Measurements from ENCODE around the gene GDAP1L1. TPM values are rescaled to one million over a fixed set of nuclear protein-coding genes. Genes with fewer than 3 reads are reported as not detected.
"Not testable (repeated sequence)": the region's sequence is repeated elsewhere in the genome, so short reads cannot be mapped to it uniquely, and the experiment has no call there.

The GDAP1L1 gene
- total RNA-seq, 6 experiments from 2014 or later = not detected

GRCh38 chr20:44224637-44225036 is 22.5 kb upstream of the GDAP1L1 start:
- DNase-seq (no peak), ATAC-seq (no peak)
- Histone ChIP-seq H3K9me3 (no peaks in the 10 kb centered on the region), H3K36me3 (no peaks in the 10 kb centered on the region), H3K27ac (no peak overlapping the region), H3K27me3 (no peaks in the 10 kb centered on the region), H3K4me1 (no peaks in the 10 kb centered on the region), H3K4me3 (no peak overlapping the region)
- no peak for TF ChIP-seq CTCF (IDR thresholded peaks at IDR 0.05)
- TF ChIP-seq POLR2A (IDR thresholded peaks at IDR 0.05) = no peak
- intact Hi-C loops (cut with DNase I) = loop anchor here in 1 of 2 donors (10.0 kb wide), 1 partner anchor 80 kb away; no protein-coding TSS in a partner anchor
- WGBS (ENCODE audit: insufficient coverage, low coverage, low lambda C conversion rate, missing lambda C conversion rate) = 85% methylated on average over 5 of the region's 5 CpGs

GRCh38 chr20:44228465-44229258 is 18.4 kb upstream of the GDAP1L1 start:
- Histone ChIP-seq H3K27ac (no peak overlapping the region), H3K4me3 (no peak overlapping the region), H3K27me3 (no peaks in the 10 kb centered on the region), H3K36me3 (no peaks in the 10 kb centered on the region), H3K9me3 (no peaks in the 10 kb centered on the region), H3K4me1 (no peaks in the 10 kb centered on the region)
- TF ChIP-seq CTCF (IDR thresholded peaks at IDR 0.05) = no peak
- TF ChIP-seq POLR2A (IDR thresholded peaks at IDR 0.05) = no peak
- no peak for ATAC-seq
- intact Hi-C loops (cut with DNase I) = loop anchor here in 1 of 2 donors (10.0 kb wide), 1 partner anchor 76 kb away; no protein-coding TSS in a partner anchor
- no peak for DNase-seq
- WGBS (ENCODE audit: insufficient coverage, low coverage, low lambda C conversion rate, missing lambda C conversion rate) = 63% methylated on average over 8 of the region's 17 CpGs

GRCh38 chr20:44231193-44231592 is 15.9 kb upstream of the GDAP1L1 start:
- Histone ChIP-seq H3K4me3 (no peak overlapping the region), H3K36me3 (no peaks in the 10 kb centered on the region), H3K27me3 (no peaks in the 10 kb centered on the region), H3K4me1 (no peaks in the 10 kb centered on the region), H3K27ac (no peak overlapping the region), H3K9me3 (no peaks in the 10 kb centered on the region)
- no peak for ATAC-seq
- intact Hi-C loops (cut with DNase I) = no loop called here
- WGBS (ENCODE audit: insufficient coverage, low coverage, low lambda C conversion rate, missing lambda C conversion rate) = no CpG with 5 or more reads among the region's 7 CpGs
- TF ChIP-seq POLR2A (IDR thresholded peaks at IDR 0.05) (no peak), CTCF (IDR thresholded peaks at IDR 0.05) (no peak)
- DNase-seq = no peak

GRCh38 chr20:44231713-44232468 is 15.2 kb upstream of the GDAP1L1 start:
- TF ChIP-seq POLR2A (IDR thresholded peaks at IDR 0.05) = no peak
- TF ChIP-seq CTCF (IDR thresholded peaks at IDR 0.05) = no peak
- no peak for ATAC-seq
- intact Hi-C loops (cut with DNase I) = no loop called here
- Histone ChIP-seq H3K36me3 (no peaks in the 10 kb centered on the region), H3K9me3 (no peaks in the 10 kb centered on the region), H3K27ac (no peak overlapping the region), H3K27me3 (no peaks in the 10 kb centered on the region), H3K4me3 (no peak overlapping the region), H3K4me1 (no peaks in the 10 kb centered on the region)
- no peak for DNase-seq
- 91% methylated on average over 9 of the region's 10 CpGs for WGBS (ENCODE audit: insufficient coverage, low coverage, low lambda C conversion rate, missing lambda C conversion rate)

GRCh38 chr20:44232469-44232856 is 14.6 kb upstream of the GDAP1L1 start:
- ATAC-seq; H3K9me3 ChIP-seq; H3K27me3 ChIP-seq; H3K36me3 ChIP-seq; H3K4me3 ChIP-seq; H3K4me1 ChIP-seq; DNase-seq; H3K27ac ChIP-seq; intact Hi-C loops (cut with DNase I): not testable (repeated sequence)
- 95% methylated on average over 4 of the region's 4 CpGs for WGBS (ENCODE audit: insufficient coverage, low coverage, low lambda C conversion rate, missing lambda C conversion rate)

All from right lobe of liver (tissue), 6 donors.